ENCODE data around the gene CD58. TPM values are rescaled to one million over a fixed set of nuclear protein-coding genes. Genes with fewer than 3 reads are reported as not detected.

The CD58 gene
- total and polyA plus RNA-seq, 2 of the 4 experiments (the other 2 are of a cell fraction) = 5.4 to 5.7 TPM

DNA sequence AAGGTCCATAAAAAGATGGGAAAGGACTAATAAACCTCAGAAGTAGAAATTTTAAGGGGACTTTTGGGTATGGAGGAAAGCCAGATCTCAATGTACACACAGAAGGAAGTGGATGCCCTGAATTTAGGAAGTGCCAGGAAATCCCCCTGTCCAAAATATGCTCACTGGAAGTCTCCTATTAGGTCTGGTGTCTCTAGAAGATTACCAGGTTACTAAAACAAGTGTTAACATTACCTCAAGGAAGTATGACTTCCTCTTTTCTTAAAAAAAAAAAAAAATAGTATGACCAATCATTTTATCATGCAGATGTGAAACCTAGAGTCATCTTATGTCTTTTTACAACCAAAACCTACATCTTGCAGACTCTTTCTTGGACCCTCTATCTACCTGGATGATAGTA lies 30.7 kb downstream of the CD58 start:
- dilution Hi-C loops (cut with HindIII; ENCODE audit: low sequenced_read_pairs, unreplicated experiment) = no loop called here
- Histone ChIP-seq H3K56ac (ENCODE audit: extremely low read depth, insufficient read depth, low read length) (no peak overlapping the region), H3K23ac (ENCODE audit: low read depth, low read length) (no peak overlapping the region), H3K36me3 (ENCODE audit: control insufficient read depth, insufficient read depth, low read length) (no peaks in the 10 kb centered on the region), H2AK5ac (ENCODE audit: low read depth, low read length) (no peak overlapping the region), H2AFZ (replicated peaks; ENCODE audit: low read length, poor library complexity) (no peak overlapping the region), H3K79me1 (ENCODE audit: low read depth in 1 of 2, low read length in 2 of 2) (no peaks in the 10 kb centered on the region), H4K5ac (ENCODE audit: low read depth, low read length) (no peak overlapping the region), H3K27me3 (ENCODE audit: control insufficient read depth, insufficient read depth, low read length) (no peaks in the 10 kb centered on the region), H3K9ac (ENCODE audit: low read depth, low read length) (no peak overlapping the region), H3K4ac (ENCODE audit: low read depth, low read length) (no peak overlapping the region), H3K4me3 (ENCODE audit: insufficient read depth, low read depth, low read length) (no peak overlapping the region), H3K4me1 (ENCODE audit: control insufficient read depth, insufficient read depth, low read length) (peaks cover 2% of the 10 kb centered on the region; the same call in 1 of the 2 replicates), H4K91ac (ENCODE audit: insufficient read depth, low read depth, low read length) (no peak overlapping the region), H2BK120ac (ENCODE audit: low read depth, low read length) (no peak overlapping the region), H3K4me2 (ENCODE audit: low read depth, low read length) (no peak overlapping the region), H3K9me1 (ENCODE audit: insufficient read depth, low read length) (0 out of 2 replicates have a peak, but pooled peaks cover 2% of the 10 kb centered on the region), H3K14ac (replicated peaks; ENCODE audit: low read depth, low read length) (no peak overlapping the region), H3K18ac (ENCODE audit: low read depth, low read length) (no peak overlapping the region), H2BK5ac (ENCODE audit: low read depth, low read length, poor library complexity, severe bottlenecking) (no peak overlapping the region), H3K9me3 (ENCODE audit: control insufficient read depth, insufficient read depth, low read length) (no peaks in the 10 kb centered on the region), H4K8ac (ENCODE audit: low read depth in 2 of 2, low read length in 2 of 2) (no peak overlapping the region), H4K20me1 (ENCODE audit: insufficient read depth, low read length) (no peaks in the 10 kb centered on the region), H2BK20ac (ENCODE audit: low read depth, low read length) (no peak overlapping the region), H3K27ac (ENCODE audit: insufficient read depth, low read length) (no peak overlapping the region), H2AK9ac (replicated peaks; ENCODE audit: low read depth, low read length, poor library complexity) (no peak overlapping the region), H2BK15ac (ENCODE audit: low read depth, low read length) (no peak overlapping the region)
- ChIA-PET POLR2A (ENCODE audit: unreplicated experiment) (no interaction called here), CTCF (no interaction called here)
- intact Hi-C loops (cut with micrococcal nuclease) = no loop called here
- DNase-seq = no peak
- no peak for TF ChIP-seq CHD1 (IDR thresholded peaks at IDR 0.05; ENCODE audit: low read depth, low read length)
- TF ChIP-seq, protein P1, sequence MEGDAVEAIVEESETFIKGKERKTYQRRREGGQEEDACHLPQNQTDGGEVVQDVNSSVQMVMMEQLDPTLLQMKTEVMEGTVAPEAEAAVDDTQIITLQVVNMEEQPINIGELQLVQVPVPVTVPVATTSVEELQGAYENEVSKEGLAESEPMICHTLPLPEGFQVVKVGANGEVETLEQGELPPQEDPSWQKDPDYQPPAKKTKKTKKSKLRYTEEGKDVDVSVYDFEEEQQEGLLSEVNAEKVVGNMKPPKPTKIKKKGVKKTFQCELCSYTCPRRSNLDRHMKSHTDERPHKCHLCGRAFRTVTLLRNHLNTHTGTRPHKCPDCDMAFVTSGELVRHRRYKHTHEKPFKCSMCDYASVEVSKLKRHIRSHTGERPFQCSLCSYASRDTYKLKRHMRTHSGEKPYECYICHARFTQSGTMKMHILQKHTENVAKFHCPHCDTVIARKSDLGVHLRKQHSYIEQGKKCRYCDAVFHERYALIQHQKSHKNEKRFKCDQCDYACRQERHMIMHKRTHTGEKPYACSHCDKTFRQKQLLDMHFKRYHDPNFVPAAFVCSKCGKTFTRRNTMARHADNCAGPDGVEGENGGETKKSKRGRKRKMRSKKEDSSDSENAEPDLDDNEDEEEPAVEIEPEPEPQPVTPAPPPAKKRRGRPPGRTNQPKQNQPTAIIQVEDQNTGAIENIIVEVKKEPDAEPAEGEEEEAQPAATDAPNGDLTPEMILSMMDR (conservative IDR thresholded peaks at IDR 0.05; ENCODE audit: low read depth, low read length) = no peak
- no peak for TF ChIP-seq RAD21 (IDR thresholded peaks at IDR 0.05; ENCODE audit: low read length)
- no peak for TF ChIP-seq RFX5 (IDR thresholded peaks at IDR 0.05; ENCODE audit: low read depth, low read length)
- no peak for TF ChIP-seq MAZ (IDR thresholded peaks at IDR 0.05; ENCODE audit: borderline replicate concordance, low read depth, low read length)
- no peak for TF ChIP-seq RCOR1 (IDR thresholded peaks at IDR 0.05; ENCODE audit: insufficient replicate concordance, low read length)
- TF ChIP-seq POLR2A (IDR thresholded peaks at IDR 0.05; ENCODE audit: low read depth, low read length) = no peak
- TF ChIP-seq MAFK (IDR thresholded peaks at IDR 0.05; ENCODE audit: low read depth, low read length) = no peak
- TF ChIP-seq BHLHE40 (IDR thresholded peaks at IDR 0.05; ENCODE audit: low read depth, low read length) = no peak
- TF ChIP-seq NFE2L2 (IDR thresholded peaks at IDR 0.05; ENCODE audit: low read depth, low read length) = no peak
- TF ChIP-seq, protein P2, sequence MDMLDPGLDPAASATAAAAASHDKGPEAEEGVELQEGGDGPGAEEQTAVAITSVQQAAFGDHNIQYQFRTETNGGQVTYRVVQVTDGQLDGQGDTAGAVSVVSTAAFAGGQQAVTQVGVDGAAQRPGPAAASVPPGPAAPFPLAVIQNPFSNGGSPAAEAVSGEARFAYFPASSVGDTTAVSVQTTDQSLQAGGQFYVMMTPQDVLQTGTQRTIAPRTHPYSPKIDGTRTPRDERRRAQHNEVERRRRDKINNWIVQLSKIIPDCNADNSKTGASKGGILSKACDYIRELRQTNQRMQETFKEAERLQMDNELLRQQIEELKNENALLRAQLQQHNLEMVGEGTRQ (IDR thresholded peaks at IDR 0.05; ENCODE audit: low read depth, low read length) = no peak
- TF ChIP-seq FOS (IDR thresholded peaks at IDR 0.05; ENCODE audit: low read depth, low read length) = no peak
- no peak for TF ChIP-seq CEBPB (IDR thresholded peaks at IDR 0.05; ENCODE audit: low read depth, low read length)
- TF ChIP-seq MXI1 (IDR thresholded peaks at IDR 0.05; ENCODE audit: borderline replicate concordance, low read depth, low read length) = no peak
- in situ Hi-C loops (cut with MboI; ENCODE audit: low sequenced_read_pairs) = no loop called here
- ATAC-seq (ENCODE audit: low read depth) = no peak
- no TSS peak for BruUV-seq (replicated peaks)
